NB4 (cell line): Measurements from ENCODE around the gene HSPB6.

Experiments
- DNase-seq: peaks from one replicate; pipeline ENCODE4 v3.0.0; 2010; ENCODE audit warnings: low read depth
- H3K4me3 ChIP-seq: one replicate; pipeline ENCODE4 v1.5.1; 2011; ENCODE audit warnings: mild to moderate bottlenecking, low read depth, low read length, moderate library complexity
- CTCF ChIP-seq: IDR thresholded peaks from one replicate; pipeline ENCODE4 v1.5.1; 2012; ENCODE audit warnings: low read depth, low read length
- MYC ChIP-seq: IDR thresholded peaks from 2 replicates; pipeline ENCODE4 v1.6.1; 2011; ENCODE audit warnings: low read depth, low read length
- POLR2A ChIP-seq: IDR thresholded peaks from 2 replicates; pipeline ENCODE4 v1.6.1; 2011; ENCODE audit warnings: mild to moderate bottlenecking; ENCODE audit not compliant: insufficient read length; ENCODE audit errors: extremely low read depth
- TF ChIP-seq, protein P1 (sequence below): IDR thresholded peaks from 2 replicates; pipeline ENCODE4 v1.6.1; 2011; ENCODE audit warnings: low read depth, low read length

Gene HSPB6

GRCh38 chr19:35719402-35720162, 37.2 kb downstream of the HSPB6 start:
- TF ChIP-seq, protein P1, sequence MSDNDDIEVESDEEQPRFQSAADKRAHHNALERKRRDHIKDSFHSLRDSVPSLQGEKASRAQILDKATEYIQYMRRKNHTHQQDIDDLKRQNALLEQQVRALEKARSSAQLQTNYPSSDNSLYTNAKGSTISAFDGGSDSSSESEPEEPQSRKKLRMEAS, result no peak
- TF ChIP-seq MYC (no peak), POLR2A (no peak), CTCF (no peak)
- H3K4me3 ChIP-seq, result peak overlapping the region; percentile 76

GRCh38 chr19:35718345-35719041, 38.3 kb downstream of the HSPB6 start:
- TF ChIP-seq, protein P1, result no peak
- peak; percentile 3 for TF ChIP-seq POLR2A
- DNase-seq, result peak; percentile 42
- peak overlapping the region; percentile 76 for H3K4me3 ChIP-seq

More at GRCh38 chr19:35719402-35720162, 37.2 kb downstream of the HSPB6 start:
- no peak for DNase-seq

GRCh38 chr19:35717665-35718344, 39.0 kb downstream of the HSPB6 start, which contains the start of gene KMT2B:
TSS of gene KMT2B (plus strand) at chr19:35718003. CDS start at chr19:35718019, 16 bp downstream.
- DNase-seq, result peak; percentile 94
- H3K4me3 ChIP-seq, result peak within 1 kb of the TSS; percentile 76
- TF ChIP-seq, protein P1, result no peak
- peak; percentile 9 for TF ChIP-seq POLR2A
- TF ChIP-seq MYC, result no peak
- TF ChIP-seq CTCF, result no peak

DNA sequence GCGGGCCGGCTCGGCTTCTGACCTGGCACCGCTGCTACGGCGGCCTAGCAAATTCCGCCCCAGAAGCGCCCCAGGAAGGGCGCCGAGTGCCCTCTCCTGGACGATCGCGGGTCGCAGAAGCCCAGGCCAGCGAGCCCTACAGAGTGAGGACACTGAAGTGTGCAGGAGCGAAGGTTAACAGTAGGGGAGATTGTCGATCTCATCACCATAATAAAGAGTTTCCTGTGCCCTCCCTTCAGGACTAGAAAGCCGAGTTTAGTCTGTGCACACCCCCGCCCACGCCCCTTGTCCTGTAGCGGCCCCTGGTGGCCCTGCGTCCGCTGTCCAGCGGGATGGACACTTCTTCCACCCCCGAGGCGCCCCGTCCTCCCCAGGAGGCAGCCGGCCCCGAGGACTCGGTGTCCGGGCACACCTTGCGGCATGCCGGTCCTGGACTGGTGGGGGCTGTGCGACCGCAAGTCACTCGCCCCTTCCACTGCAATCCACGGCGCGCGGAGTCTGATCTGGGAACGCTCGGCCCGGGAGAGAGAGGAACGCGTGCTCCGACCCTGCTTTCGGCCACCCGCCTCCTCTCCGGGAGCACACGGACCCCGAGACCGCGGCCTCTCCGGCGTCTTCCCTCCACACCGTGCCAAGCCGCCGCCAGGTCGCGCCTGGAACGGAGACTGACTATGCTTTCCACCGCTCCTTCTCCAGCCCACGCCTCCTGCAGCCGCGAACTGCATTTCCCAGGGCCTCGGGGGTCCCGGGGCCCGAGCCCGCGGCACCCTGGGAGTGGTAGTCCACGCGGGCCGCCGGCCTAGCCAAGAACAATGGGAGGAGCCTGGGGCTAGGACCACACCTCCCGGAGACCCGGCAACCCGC, 39.8 kb downstream of the HSPB6 start:
- H3K4me3 ChIP-seq, result peak overlapping the region; percentile 54
- TF ChIP-seq MYC (peak; percentile 41; the same call in 1 of the 2 replicates), CTCF (peak; percentile 48), POLR2A (peak; percentile 2)
- TF ChIP-seq, protein P1, result peak; percentile 17; the same call in 1 of the 2 replicates
- DNase-seq, result peak; percentile 85

GRCh38 chr19:35715981-35716800, 40.6 kb downstream of the HSPB6 start:
- peak; percentile 7 for DNase-seq
- TF ChIP-seq MYC (no peak; the same call in 1 of the 2 replicates), POLR2A (peak; percentile 11), CTCF (no peak)
- TF ChIP-seq, protein P1, result peak; percentile 80

More at GRCh38 chr19:35715981-35716800, 40.6 kb downstream of the HSPB6 start:
- peak overlapping the region; percentile 54 for H3K4me3 ChIP-seq
